ENCODE measurements around the gene RND2. TPM values are rescaled to one million over a fixed set of nuclear protein-coding genes. Genes with fewer than 3 reads are reported as not detected.

The RND2 gene
- total RNA-seq, 1 experiment from 2014 or later: 0.79 TPM

- no peak for DNase-seq
- H3K36me3 ChIP-seq: no peaks in the 10 kb centered on the region; the same call in 1 of the 2 replicates
- no peaks in the 10 kb centered on the region for H3K4me1 ChIP-seq
- no peaks in the 10 kb centered on the region for H3K9me3 ChIP-seq (replicated peaks)
- H3K27me3 ChIP-seq: no peaks in the 10 kb centered on the region
- no peak overlapping the region for H3K27ac ChIP-seq
- no peak overlapping the region for H3K4me3 ChIP-seq
Observed at GRCh38 chr17:43016216-43016615, 8.8 kb upstream of the RND2 start.

- H3K27ac ChIP-seq: no peak overlapping the region
- H3K9me3 ChIP-seq (replicated peaks): no peaks in the 10 kb centered on the region
- H3K27me3 ChIP-seq: no peaks in the 10 kb centered on the region
- H3K36me3 ChIP-seq: no peaks in the 10 kb centered on the region; the same call in 1 of the 2 replicates
- H3K4me1 ChIP-seq: no peaks in the 10 kb centered on the region
- no peak overlapping the region for H3K4me3 ChIP-seq
- peak in 1 of 2 experiments; percentile 31 for DNase-seq
Observed at GRCh38 chr17:43018008-43018853, 6.8 kb upstream of the RND2 start.

GRCh38 chr17:43018932-43019331 is 6.1 kb upstream of the RND2 start:
- DNase-seq: no peak
- no peak overlapping the region for H3K4me3 ChIP-seq
- no peaks in the 10 kb centered on the region for H3K4me1 ChIP-seq
- no peak overlapping the region for H3K27ac ChIP-seq
- H3K27me3 ChIP-seq: no peaks in the 10 kb centered on the region
- H3K36me3 ChIP-seq: no peaks in the 10 kb centered on the region; the same call in 1 of the 2 replicates
- no peaks in the 10 kb centered on the region for H3K9me3 ChIP-seq (replicated peaks)

GRCh38 chr17:43019418-43019817 is 5.6 kb upstream of the RND2 start:
- no peak overlapping the region for H3K4me3 ChIP-seq
- H3K9me3 ChIP-seq (replicated peaks): no peaks in the 10 kb centered on the region
- no peak for DNase-seq
- H3K36me3 ChIP-seq: no peaks in the 10 kb centered on the region; the same call in 1 of the 2 replicates
- no peaks in the 10 kb centered on the region for H3K4me1 ChIP-seq
- H3K27ac ChIP-seq: no peak overlapping the region
- H3K27me3 ChIP-seq: no peaks in the 10 kb centered on the region

GRCh38 chr17:43020030-43020621 is 4.9 kb upstream of the RND2 start:
- Histone ChIP-seq H3K4me3 (no peak overlapping the region), H3K27me3 (no peaks in the 10 kb centered on the region), H3K9me3 (replicated peaks) (no peaks in the 10 kb centered on the region), H3K36me3 (no peaks in the 10 kb centered on the region; the same call in 1 of the 2 replicates), H3K27ac (no peak overlapping the region), H3K4me1 (no peaks in the 10 kb centered on the region)
- no peak for DNase-seq

- Histone ChIP-seq H3K27me3 (no peaks in the 10 kb centered on the region), H3K4me3 (peak overlapping the region; percentile 70), H3K4me1 (no peaks in the 10 kb centered on the region), H3K9me3 (replicated peaks) (no peaks in the 10 kb centered on the region), H3K36me3 (no peaks in the 10 kb centered on the region; the same call in 1 of the 2 replicates), H3K27ac (peak overlapping the region; percentile 45)
- peak; percentile 46 to 51 for DNase-seq
Observed at GRCh38 chr17:43020789-43021740, 4.0 kb upstream of the RND2 start.

GRCh38 chr17:43021741-43022512 is 3.1 kb upstream of the RND2 start, which contains the start of gene VAT1:
Gene VAT1 (minus strand): TSS chr17:43022385. CDS start chr17:43022322, 63 bp downstream.
- peak; percentile 82 to 90 for DNase-seq
- Histone ChIP-seq H3K36me3 (no peaks in the 10 kb centered on the region; the same call in 1 of the 2 replicates), H3K4me1 (no peaks in the 10 kb centered on the region), H3K27me3 (no peaks in the 10 kb centered on the region), H3K4me3 (peak within 1 kb of the TSS; percentile 70), H3K27ac (peak within 1 kb of the TSS; percentile 45), H3K9me3 (replicated peaks) (no peaks in the 10 kb centered on the region)

- Histone ChIP-seq H3K9me3 (replicated peaks) (no peaks in the 10 kb centered on the region), H3K4me1 (peaks cover 9% of the 10 kb centered on the region), H3K27me3 (peaks cover 5% of the 10 kb centered on the region; the same call in 1 of the 2 replicates), H3K27ac (no peak overlapping the region), H3K36me3 (no peaks in the 10 kb centered on the region), H3K4me3 (peak overlapping the region; percentile 59)
- DNase-seq: no peak
Observed at GRCh38 chr17:43025290-43025657, 243 bp downstream of the RND2 start.

- peaks cover 5% of the 10 kb centered on the region; the same call in 1 of the 2 replicates for H3K27me3 ChIP-seq
- H3K4me3 ChIP-seq: no peak overlapping the region
- DNase-seq: no peak
Observed at GRCh38 chr17:43025766-43026537, 921 bp downstream of the RND2 start.

GRCh38 chr17:43026595-43026994 is 1.6 kb downstream of the RND2 start:
- DNase-seq: no peak
- Histone ChIP-seq H3K4me1 (peaks cover 9% of the 10 kb centered on the region), H3K4me3 (no peak overlapping the region), H3K27ac (no peak overlapping the region), H3K36me3 (no peaks in the 10 kb centered on the region), H3K9me3 (replicated peaks) (no peaks in the 10 kb centered on the region), H3K27me3 (peaks cover 5% of the 10 kb centered on the region; the same call in 1 of the 2 replicates)

More at GRCh38 chr17:43025766-43026537, 921 bp downstream of the RND2 start:
- Histone ChIP-seq H3K27ac (no peak overlapping the region), H3K4me1 (peaks cover 9% of the 10 kb centered on the region), H3K36me3 (no peaks in the 10 kb centered on the region), H3K9me3 (replicated peaks) (no peaks in the 10 kb centered on the region)

- H3K27ac ChIP-seq: no peak overlapping the region
- peaks cover 9% of the 10 kb centered on the region for H3K4me1 ChIP-seq
- H3K4me3 ChIP-seq: no peak overlapping the region
- H3K9me3 ChIP-seq (replicated peaks): no peaks in the 10 kb centered on the region
- H3K27me3 ChIP-seq: peaks cover 5% of the 10 kb centered on the region; the same call in 1 of the 2 replicates
- no peak for DNase-seq
- no peaks in the 10 kb centered on the region for H3K36me3 ChIP-seq
Observed at GRCh38 chr17:43027091-43028032, 2.3 kb downstream of the RND2 start.

- Histone ChIP-seq H3K4me1 (peaks cover 9% of the 10 kb centered on the region), H3K9me3 (replicated peaks) (no peaks in the 10 kb centered on the region), H3K27me3 (peaks cover 5% of the 10 kb centered on the region; the same call in 1 of the 2 replicates), H3K36me3 (no peaks in the 10 kb centered on the region), H3K27ac (peak overlapping the region; percentile 9; the same call in 1 of the 2 replicates), H3K4me3 (no peak overlapping the region)
- peak; percentile 65 to 67 for DNase-seq
Observed at GRCh38 chr17:43028221-43028861, 3.3 kb downstream of the RND2 start.
